HG03354 (cell line): ENCODE measurements around the gene ARMC8.
A peak's percentile ranks its signal among the peaks of the same experiment; 100 is the strongest.
"Not testable (repeated sequence)": the region's sequence is repeated elsewhere in the genome, so short reads cannot be mapped to it uniquely, and the experiment has no call there.

ENCODE experiments used
- ATAC-seq: cut with Tn5 transposase; IDR thresholded peaks from one replicate; pipeline ENCODE4 v1.9.1; 2021; ENCODE audit warnings: mild to moderate bottlenecking; ENCODE audit not compliant: unreplicated experiment, poor library complexity, severe bottlenecking

ARMC8 gene, protein sequence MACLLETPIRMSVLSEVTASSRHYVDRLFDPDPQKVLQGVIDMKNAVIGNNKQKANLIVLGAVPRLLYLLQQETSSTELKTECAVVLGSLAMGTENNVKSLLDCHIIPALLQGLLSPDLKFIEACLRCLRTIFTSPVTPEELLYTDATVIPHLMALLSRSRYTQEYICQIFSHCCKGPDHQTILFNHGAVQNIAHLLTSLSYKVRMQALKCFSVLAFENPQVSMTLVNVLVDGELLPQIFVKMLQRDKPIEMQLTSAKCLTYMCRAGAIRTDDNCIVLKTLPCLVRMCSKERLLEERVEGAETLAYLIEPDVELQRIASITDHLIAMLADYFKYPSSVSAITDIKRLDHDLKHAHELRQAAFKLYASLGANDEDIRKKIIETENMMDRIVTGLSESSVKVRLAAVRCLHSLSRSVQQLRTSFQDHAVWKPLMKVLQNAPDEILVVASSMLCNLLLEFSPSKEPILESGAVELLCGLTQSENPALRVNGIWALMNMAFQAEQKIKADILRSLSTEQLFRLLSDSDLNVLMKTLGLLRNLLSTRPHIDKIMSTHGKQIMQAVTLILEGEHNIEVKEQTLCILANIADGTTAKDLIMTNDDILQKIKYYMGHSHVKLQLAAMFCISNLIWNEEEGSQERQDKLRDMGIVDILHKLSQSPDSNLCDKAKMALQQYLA

DNA sequence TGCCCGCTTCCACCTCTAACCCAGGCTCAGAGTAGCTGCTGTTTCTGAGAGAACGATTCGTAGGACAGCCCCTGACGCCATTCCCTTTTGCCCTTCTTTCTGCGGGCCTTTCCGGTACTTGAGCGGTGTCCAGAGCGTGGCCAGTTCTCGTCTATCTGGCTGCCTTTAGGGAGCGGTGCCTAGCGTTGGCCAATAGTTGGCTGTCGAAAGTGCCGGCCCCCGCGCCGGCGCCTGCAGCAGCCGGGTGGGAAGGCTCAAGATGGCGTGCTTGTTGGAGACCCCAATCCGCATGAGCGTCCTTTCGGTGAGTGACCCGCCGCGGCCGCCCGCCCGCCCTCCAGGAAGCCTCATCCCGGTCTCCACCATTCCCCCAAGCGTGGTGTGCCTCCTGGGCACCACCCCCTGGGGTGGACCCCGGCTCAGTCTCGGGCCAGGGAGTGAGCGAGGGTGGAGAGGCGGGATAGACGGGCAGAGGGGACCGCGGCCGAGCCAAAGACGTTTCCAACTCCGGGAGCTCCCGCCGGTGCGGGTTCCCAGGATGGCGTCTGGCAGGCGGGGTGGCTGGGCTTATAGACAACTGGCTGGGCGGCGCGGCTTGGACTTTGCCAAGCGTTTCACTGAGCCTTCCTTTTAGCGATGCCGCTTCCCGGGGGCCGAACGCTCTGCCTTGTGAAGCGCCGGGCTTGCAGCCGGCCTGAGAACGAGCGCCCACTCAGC is at the start of gene ARMC8:
Gene ARMC8, plus strand, starts transcription at position 6 of the 717 bp plus-strand sequence. Its CDS starts 254 bp downstream, at position 260.
- peak; percentile 66 for ATAC-seq

DNA sequence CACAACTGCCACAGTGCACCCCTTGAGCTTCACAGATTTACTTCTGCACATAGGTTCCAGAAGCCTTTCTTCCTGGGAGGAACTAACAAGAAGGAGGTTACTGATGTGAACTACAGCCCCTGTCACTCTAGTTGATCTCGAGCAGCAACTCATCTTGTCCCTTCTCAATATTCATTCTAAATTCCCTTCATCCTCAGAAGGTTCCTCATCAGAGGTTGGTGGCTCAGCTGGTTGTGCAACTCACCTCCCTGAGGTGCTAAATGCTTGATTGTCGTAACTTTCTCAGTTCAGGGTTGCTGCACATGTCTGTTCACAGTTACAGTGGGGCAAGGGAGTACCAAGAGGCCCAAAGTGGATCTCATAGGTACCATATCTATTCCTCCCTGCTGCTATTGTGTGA is 49.2 kb upstream of the ARMC8 start:
- ATAC-seq = no peak

DNA sequence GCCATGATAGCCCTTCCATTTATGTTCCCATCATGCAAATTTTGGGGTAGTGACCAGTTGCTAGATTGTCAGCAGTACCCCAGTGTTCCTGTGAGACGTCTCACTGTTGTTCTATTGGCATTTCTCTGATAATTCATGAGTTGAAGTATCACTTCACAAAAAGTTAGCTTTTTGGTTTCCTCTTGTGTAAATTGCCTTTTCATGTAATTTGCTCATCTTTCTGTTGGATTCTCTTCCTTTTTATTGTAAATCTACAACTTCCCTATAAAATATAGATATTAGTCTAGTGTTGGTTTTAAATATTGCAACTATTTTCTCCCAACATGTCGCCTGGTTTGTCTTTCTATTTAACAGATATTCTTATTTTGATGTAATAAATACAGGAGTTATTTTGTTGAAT is 47.4 kb upstream of the ARMC8 start:
- no peak for ATAC-seq

DNA sequence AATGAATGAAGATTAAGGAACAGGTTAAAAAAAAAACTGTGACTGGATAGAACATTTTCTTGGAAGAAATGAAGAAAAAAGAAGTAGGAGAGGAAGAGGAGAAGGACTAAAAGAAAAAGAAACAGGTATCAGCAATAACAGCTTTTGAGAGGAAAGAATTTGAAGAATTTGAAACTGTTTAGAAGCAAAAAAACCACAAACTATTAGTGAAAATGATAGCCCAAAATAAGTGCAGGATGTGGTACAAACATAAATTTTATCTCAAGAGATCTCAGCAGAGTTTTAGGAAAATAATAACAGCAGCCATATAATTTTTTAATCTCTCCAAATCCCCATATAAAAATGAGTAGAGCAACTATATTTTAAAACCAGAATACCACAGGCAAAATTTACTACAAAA is 46.2 kb upstream of the ARMC8 start:
- no peak for ATAC-seq

DNA sequence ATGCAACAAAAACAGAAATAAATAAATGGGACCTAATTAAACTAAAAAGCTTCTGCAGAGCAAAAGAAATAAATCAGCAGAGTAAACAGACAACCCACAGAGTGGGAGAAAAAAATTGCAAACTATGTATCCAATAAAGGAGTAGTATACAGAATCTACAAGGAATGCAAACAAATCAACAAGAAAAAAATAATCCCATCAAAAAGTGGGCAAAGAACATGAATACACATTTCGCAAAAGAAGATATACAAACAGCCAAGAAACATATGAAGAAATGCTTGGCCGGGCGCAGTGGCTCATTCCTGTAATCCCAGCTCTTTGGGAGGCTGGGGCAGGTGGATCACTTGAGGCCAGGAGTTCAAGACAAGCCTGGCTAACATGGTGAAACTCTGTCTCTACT is 44.9 kb upstream of the ARMC8 start:
- ATAC-seq = not testable (repeated sequence)

DNA sequence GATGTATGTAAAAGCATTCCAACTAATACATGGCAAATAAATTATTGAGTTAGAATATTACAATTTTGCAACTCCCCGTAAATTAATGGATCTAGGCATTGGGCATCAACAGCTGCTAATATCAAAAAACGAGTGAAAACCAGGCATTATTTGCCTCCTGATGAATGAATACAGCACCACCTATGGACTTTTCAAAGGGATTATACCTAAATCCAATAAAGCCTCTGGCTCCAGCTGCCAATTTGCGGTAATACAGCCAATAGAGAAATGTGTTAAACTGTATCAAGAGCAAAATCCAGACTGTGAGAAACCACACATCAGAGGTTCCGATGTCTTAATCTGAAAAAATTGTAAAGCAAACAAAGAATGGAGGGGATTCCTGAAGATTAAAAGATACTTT is 38.6 kb upstream of the ARMC8 start:
- no peak for ATAC-seq

DNA sequence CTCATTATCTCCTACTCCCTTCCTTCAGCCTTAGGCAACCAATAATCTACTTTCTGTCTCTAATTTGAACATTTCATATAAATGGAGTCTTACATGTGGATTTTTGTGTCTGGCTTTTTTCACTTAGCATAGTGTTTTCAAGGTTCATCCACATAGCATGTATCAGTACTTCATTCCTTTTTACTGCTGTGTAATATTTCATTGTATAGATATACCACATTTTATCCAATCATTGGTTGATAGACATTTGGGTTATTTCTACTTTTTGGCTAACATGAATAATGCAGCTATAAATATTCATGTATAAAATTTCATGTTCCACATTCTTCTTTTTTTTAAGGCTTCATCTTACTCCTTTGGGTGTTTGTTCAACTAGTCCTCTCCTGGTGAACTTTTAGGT is 32.6 kb upstream of the ARMC8 start:
- no peak for ATAC-seq

DNA sequence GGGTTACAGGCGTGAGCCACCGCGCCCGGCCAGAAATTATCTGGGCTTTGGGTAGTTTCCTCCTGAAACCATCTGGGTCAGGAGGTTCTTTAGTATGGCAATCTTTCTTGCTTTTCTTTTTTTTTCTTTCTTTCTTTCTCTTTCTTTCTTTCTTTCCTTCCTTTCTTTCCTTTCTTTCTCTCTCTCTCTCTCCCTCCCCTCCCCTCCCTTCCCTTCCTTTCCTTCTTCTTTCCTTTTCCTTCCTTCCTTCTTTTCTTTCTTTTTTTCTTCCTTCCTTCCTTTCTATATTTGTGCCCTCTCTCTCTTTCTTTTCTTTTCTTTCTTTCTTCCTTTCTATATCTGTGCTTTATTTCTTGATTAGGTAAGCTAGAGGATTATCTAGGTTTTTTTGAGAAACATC is 29.4 kb upstream of the ARMC8 start:
- no peak for ATAC-seq

DNA sequence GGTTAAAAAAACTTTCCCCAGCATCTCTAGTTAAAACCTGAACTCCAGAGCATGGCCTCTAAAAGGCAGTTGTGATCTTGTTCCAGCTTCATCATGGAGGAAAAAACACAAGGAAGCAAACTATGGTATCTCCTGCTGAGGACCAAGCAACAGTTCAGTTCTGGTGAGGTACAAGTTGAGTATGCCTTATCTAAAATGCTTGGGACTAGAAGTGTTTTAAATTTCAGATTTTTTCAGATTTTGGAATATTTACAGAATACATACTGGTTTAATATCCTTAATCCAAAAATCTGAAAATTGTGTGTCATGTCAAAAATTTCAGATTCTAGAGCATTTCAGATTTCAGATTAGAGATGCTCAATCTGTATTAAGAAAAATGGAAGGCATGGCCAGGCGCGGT is 22.0 kb upstream of the ARMC8 start:
- no peak for ATAC-seq

DNA sequence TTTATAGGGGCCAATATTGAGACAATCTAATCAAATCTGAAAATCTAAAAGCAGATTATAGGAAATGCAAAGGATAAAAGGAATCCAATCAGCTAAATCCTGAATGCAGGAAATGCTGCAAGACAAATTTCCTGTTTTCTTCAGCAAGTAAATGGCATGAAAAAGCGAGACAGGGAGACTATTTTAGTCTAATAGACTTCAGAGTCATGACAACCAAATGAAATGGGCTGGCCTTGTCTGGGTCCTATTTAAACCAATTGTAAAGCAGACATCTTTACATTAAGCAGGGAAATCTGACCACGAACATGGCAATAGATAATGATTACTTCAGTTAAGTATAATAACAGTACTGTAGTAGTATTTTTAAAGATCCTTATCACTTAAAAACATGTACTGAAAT is 14.5 kb upstream of the ARMC8 start:
- no peak for ATAC-seq

DNA sequence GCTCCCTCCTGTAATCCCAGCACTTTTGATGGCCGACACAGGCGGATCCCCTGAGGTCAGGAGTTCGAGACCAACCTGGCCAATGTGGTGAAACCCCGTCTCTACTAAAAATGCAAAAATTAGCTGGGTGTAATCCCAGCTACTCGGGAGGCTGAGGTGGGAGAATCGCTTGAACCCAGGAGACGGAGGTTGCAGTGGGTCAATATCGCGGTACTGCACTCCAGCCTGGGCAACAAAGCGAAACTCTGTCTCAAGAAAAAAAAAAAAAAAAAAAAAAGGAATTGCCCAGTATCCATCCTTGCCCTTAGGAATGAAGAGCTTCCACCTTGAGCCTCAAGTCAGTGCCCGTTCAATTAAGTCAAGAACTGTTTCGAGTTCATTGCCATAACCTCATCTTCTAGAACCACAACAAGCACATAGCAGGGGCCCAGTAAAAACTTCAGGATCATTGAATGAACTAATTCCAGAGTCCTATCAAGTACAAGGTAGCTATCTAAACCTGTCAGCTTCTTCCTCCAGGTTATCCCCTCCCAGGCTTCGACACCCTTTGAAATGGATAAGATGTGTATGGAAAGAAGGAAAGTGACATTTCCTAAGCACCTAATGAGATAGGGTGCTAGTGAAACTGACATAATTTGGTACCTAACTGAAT is 13.2 kb upstream of the ARMC8 start:
- no peak for ATAC-seq

DNA sequence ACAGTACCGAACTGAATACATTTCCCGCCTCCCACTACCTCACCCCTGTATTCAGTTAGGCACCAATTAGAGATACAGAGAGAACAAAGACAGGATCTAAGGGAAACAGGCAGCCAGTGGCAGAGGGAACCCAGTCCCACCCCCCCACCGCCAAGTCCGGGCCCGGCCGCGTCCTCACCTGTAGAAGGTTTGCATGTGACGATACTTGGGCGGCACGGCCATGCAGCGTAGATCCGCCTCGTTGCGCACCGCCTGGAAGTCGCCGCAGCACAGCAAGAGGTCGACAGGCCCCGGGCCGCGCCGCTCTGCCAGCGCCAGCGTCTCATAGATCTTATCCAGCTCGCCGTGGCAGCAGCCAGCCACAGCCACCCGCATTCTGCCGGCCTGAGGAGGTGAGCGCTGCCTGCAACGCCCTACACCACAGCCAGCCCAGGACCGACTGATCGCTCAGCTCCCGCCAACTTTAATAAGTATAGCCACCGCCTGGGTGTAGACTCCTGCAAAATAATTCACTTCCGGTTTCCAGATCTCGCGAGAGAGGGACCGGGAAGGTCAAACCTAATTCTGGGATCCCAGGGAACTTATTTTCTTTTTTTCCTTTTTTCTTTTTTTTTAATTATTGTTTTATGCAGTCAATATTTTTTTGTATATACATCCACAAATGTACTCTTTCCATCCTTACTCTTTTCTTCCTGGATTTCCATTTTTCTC is 12.5 kb upstream of the ARMC8 start, which contains the start of gene DBR1:
Gene DBR1, minus strand, starts transcription at position 501 of the 711 bp plus-strand sequence. Its CDS starts 126 bp downstream, at position 375.
- ATAC-seq = peak; percentile 93

DNA sequence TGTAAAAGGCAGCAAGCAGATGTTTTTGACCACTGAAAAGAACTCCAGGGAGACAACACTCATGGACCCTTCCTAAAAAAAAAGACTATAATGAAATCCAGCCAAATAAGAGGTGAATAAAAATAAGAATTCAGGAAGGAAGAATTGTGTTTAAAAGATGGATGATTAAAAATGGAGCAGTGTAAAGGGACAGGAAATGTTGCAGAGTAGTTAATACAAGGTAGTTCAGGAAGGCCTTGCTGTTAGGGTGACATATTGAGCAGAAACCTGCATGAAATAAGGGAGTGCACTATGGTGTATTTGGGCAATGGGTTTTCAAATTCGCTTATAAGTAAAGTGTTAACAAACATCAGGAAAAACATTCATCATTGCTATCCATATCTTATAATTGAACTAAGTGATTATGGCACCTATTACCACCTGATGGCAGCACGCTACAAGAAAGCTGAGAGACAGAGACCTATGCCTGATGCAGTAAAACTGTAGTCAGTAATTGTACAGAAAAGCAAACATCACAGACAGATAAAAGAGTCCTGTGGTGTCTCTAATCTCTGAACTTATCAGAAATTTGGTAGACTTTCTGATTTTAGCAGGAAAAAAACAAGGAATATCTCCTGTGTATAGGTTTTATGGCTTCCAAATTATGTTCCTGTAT is 6.6 kb upstream of the ARMC8 start:
- peak; percentile 74 for ATAC-seq

DNA sequence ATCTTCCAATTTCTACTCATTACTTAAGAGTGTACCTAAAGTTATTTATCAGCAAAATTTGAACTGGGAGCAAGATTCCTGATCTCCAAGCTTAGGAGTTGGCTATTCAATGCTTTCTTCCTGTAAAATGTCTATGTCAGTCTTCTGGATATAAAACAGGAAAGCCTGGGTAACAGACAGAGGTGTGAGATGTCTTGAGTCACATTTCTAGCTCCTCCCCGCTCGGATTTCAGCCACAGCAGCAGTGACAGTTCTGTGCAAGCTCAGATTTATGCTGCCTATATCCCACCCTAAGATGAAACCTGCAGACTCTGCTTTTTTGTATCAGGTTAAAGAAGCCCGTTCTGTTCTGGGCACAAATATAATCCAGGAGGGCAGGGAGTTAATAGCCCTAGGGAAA is 2.1 kb upstream of the ARMC8 start:
- no peak for ATAC-seq

DNA sequence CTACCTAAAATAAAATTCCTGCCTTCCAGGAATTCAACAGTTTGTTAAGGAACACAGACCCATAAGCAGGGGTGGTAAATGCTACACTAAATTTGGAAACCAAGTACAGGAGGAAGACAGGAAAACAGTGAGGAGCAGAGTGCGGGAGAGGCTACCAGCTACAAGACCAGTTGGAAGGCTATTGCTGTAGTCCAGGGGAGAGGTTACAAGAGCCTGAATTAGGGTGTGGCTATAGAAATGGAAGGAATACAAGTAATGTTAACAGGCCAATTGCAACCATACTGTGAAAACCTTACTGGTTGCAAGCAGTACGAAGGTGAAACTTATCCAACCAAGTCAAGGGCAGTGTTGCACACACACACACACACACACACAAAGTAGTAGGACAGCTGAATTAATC is 880 bp upstream of the ARMC8 start:
- no peak for ATAC-seq

DNA sequence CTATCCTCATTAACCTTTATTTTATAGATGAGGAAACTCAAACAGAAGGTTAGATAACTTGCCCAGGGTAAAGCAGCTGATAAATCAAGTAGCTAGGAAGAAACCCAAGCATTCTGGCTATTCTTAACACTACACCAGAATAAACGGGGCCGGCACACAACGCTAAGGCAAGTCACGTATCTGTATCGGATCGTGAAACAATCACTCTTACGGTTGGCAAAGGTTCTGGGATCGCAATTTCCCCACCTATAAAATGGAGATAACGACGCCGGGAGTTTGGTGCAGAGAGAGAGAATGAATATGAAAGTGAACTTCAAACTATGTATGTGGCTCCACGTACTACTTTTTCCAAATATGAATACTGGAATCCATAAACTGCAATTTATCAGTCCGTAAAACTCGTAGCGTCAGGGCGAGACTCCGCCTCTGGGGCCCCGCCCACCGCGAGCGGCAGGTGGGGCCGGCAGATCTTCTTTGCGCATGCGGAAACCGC is 252 bp upstream of the ARMC8 start:
- ATAC-seq = peak; percentile 93

DNA sequence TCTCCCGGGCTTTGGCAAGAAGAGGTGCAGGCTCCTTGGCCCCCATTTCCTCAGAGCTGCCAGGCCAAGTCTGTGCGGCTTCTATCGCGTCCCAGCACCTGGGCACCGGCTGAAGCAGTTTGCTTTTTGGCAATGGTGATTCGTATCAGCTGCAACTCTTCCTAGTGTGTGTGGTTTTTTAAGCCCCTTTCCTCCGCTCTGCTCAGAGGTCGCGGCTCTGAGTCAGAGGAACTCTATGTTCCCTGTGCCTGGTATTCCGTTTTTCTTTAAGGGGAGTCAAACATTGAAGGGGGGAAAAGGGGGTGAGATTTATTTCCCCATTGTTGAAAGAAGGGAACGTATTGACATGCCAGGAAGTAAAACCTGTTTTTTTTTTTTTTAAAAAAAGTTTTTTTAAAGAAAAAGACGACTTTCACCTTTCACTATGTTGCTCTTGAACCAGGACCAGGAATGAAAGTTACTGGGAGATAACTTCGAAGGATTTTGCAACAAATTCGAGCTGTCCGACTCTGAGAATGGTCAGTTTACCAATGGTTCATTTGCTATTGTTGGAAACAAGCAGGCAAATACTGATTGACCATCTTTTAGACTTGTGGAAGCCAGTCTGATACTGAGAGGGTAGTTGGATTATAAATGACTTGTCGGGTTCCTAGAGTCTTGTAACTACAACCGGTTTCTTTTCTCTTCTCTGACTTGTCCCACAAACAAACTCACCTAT is 1.1 kb downstream of the ARMC8 start:
- no peak for ATAC-seq

DNA sequence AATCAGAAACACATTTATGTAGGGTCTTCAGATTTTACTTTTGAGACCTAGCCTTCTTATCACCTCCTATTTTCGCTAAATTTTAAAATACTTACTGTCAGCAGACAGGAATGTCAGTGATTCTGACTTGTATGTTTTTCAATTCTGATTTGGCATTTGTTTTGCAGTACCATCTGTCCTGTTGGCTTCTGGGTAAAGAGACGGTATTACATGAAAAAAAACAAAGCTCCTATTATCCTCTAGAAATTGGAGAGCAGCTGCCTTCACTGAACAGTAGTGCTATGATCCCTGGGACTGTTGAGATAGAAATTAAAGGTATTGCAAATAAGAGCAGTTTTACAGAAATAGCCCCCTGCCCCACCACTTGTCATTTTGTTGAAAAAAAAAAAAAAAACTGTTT is 8.4 kb downstream of the ARMC8 start:
- ATAC-seq = no peak
